Measurements from ENCODE around the gene SLC66A1.

SLC66A1 gene

DNA sequence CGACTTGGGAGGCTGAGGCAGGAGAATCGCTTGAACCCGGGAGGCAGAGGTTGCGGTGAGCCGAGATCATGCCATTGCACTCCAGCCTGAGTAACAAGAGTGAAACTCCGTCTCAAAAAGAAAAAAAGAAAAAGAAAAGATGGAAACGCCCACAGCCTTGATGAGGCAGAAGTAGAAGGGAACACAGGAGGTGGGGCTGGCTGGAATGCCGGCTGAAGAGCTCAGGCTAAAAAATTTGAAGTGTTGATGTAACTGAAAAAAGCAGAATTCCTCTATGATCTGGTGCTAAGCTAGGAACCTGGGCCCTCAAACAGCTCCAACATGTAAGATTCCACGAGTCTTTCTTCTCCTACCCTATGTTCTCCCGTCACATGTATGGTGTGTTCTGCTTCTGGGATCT is 53.6 kb downstream of the SLC66A1 start:
- ATAC-seq, result no peak

DNA sequence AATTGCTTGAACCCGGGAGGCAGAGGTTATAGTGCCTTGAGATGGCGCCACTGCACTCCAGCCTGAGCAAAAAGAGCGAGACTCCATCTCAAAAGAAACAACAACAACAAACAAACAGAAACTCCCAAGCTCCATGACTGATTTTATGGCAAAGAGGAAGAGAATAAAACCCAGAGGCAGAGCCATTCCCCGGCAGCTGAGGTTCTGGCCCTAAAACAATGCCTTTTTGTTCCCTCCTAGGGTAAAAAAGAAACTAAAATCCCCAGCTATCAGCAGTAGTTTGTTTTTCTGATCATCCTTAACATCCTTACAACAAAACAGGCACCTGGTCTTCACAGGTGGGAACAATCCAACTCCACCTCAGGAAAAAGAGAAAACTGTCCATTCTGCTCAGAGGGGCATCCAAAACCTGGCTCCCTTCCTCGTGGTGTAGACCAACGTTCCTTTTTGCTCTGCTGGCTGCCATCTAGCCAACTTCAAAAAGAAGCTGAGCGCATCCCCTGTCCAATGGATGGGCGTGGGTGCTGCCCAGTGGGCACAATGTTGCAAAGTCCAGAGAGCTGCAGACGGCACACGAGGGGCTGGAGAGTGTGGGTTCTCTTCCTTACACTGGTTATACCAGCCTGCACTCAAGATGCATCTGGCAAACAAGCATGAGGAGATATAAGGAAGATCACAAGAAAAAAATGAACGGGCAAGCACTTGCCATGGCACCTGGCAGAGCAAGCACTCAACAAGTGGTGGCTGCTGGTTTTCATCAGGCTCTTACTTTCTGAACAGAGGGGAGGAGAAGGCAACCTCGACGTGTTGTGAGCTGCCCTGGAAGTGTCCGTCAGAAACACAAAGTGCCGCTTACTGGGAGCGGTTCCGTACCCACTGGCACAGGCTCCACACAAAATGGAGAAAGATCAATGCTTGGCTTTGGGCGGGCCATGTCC is 54.7 kb downstream of the SLC66A1 start:
- no peak for ATAC-seq

DNA sequence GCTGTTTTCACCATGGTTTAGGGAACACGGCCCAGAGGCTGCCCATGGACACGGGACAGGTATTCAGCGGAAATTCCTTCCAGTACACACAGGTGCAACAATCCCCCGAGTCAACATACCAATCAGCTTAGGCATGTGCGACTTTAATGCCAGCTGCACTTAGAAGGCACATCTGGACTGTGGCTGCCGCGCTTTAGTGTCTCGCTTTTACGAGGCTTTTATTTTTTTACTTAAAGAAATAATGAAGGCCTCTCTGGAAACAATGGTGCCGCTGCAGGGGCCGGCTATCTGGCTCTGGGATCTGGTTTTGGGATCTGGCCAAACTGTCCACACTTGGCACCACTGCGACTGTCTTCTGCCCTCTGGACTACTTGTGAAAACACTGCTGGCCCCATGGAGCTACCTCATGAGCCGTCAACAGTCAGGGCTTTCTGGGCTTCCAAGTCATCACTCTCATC is 55.5 kb downstream of the SLC66A1 start:
- no peak for ATAC-seq

DNA sequence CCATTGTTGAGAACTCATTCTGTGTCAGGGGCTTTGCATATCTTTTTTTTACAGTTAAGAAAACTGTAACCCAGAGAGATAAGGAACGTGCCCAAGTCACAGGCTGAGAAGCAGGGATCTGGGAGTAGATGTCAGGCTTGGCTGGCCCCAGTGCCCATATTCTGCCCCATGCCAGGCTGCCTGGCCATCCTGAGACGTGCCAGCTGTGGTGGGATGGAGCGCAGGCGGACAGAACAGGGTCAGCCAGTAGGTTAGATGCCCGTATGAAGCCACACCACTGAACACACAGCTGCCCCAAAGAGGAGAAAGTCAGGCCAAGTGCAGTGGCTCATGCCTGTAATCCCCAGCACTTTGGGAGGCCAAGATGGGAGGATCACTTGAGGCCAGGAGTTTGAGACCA is 55.9 kb downstream of the SLC66A1 start:
- ATAC-seq, result no peak

DNA sequence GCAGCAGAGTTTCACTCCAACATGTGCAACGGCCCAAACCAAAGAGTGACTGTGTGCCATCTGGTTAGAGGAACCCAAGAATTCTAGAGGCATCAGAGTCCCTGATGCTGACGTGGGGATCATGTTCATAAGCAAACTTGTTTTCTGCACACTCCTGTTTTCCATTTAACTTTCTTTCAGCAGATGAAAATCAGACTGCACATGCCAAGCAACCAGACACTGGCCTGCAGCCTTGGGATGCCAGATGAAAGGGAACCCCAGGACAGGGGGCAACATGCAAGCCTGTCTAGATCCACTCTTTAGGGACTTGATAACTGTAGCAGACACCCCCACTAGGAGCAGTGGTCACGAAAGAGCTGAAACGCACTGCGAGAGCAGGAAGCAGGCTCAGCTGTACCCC is 56.8 kb downstream of the SLC66A1 start:
- no peak for ATAC-seq

DNA sequence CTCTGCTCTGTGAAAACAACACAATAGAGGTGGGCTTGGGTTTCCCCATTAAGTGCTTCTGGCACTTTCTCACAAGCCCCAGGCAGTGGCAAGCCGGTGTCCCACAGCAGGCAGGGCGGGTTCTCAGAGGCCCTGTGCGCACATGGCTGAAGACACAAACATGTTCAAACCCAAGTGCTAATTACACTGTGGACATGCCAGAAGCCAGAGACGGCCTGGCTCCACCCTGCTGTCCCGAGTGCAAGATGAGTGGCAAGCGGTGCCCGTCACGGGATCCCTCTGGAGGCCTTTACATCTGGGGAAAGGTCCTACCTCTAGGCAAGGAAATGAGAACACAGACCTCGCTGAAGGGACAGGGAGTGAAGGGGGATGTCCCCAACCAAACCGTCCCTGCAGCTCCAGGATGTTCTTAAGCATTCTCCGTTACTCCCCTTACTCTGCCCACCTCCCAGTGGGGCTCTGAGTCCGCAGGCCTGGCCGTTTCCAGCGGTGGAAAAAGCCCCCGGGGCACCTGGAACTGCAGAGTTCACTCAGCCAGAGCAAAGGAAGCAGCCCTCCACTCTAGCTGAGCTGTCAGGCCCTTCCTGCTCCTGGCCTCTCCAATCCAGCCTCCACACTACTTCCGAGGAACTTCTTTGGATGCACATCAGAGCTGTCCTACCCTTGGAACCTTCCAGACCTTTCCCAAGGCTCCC is 57.4 kb downstream of the SLC66A1 start:
- ATAC-seq, result no peak

DNA sequence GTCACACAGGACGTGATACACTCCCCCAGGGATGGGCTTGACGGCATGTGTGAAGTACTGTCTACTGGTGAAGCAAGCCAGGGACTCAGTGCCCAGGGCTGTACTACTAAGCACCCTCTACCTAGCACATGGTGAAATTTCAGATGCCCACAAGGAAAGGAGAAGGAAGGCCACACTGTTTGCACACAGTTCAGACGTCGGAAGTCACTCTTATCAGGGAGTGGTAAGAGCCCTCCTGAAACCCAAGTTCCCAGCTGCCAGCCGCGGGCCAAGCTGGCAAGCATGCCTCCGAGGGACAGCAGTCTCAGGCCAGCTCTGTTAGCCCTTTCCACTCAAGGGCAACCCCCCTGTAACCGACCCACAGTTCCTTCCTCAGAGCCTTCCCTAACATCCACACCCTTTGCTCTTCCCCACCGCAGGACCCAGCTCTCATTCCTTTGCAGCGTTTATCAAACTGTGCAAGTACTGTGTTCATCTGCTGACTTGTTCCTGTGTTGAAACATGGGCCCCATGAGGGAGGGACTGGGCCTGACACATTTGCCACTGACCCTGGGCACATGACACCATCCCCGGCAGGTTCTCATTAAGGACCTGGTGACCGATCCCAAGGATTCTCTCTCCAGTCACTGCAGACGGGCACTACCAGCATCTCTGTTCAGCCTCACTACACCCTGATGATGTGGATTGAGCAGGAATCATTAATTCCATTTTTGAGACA is 58.5 kb downstream of the SLC66A1 start:
- no peak for ATAC-seq

DNA sequence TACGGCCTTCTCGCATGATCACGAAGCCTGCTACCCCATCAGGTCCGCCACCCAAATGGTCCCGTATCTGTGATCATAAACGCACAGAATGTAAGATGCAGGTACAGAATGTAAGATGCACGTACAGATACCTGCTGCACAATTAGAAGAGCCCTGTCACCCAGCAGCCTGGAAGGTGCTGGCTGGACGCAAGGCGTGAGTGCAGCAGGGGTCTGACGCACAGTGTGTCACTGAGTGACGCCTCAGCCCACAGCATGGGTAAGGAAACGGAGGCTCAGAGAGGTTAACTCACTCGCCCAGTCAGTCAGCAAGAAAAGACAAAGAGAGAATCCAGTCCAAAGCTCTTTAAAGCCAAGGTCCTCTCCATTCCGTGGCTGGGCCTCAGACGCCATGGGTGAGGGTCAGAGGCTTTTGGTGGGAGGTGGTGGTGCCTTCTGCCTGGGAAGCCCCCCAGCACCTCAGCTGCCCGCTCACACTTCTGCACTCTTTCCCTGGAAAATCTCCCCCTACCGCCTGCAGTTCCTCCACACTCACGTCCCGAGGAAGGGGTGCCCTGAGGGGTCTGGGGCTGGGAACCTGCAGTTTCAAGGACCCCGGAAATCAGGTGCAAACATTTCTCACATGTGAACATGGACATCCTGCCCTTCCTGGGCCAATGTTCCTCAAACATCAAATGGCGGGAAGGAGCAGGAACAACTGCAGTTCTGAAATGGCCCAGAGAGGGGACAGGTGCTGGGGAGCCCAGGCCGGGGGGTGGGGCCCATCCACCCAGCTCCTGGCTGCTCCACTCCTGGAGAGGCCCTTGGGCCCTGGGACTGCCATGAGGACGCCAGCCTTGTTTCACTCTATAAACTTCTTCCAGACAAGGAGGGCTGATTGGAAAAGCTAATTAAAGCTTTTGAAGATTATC is 59.4 kb downstream of the SLC66A1 start:
- ATAC-seq, result no peak

DNA sequence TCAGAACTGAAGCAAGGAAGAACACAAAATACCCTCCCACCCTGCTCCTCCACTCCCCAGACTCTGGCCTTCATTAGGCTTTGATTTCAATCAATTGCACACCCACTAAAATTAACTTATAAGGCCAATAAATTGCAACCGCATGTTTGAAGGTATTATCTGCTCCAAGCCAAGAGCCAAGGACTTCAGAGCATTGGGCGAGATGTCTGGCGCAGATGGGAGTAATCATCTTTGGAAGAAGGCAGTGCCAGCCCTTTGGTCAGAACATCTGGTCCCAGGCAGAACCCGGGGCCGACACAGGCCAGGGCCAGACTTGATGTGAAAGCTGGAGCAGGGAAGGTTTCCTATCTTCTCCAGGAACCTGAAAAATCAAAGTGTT is 60.0 kb downstream of the SLC66A1 start:
- no peak for ATAC-seq

DNA sequence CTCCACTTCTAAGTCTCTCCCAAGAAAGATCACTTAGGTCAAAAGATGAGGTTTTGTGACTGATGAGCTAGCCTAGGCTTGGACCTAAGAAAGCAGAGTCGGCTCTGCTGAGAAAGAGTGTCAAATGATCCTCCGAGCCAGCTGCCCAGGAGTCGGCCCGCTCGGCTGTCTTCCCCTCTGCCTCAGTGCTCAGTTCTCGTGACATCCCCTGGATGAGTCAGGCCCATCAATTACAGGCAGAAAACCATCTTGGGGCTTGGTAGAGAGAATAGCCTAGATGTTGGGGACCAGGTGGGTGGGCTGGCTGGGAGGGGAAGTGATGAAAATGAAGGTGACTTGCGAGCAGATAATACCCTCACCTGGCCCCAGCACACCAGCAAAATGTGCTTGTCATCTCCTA is 60.5 kb downstream of the SLC66A1 start:
- no peak for ATAC-seq

DNA sequence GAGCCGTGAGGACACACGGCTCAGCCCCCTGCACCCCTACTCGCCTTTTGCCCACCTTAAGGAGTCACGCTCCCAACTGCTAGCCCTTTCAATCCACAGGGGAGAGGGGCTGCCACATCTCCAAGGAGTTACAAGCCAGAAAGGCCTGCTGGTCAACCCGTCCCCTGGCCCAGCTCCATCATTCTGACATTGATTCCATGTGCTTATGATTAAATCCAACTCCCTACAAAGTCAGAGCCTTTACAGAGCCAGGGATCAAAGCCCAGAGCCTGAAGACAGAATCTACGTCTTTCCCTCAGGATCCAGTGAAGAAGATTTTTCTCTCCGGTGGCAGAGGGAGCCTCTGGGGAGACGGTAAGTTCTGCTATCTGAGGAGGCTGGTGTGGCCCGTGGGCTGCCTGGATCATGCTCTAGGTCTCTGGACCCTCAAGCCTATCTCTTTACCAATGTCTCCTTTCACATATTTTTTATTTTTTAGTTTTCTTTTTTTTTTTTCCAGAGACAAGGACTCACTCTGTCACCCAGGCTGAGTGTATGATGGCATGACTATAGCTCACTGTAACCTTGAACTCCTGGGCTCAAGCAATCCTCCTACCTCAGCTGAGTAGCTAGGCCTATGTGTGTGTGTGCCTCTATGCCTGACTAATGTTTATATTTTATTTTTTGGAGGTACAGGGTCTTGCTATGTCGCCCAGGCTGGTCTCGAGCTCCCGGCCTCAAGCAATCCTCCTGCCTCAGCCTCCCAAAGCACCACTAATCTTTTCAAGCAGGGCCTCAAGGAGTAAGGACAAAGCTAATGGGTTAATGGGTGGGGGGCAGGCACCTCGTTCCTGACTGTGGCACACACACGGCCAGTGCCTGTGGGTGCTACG is 61.3 kb downstream of the SLC66A1 start:
- ATAC-seq, result no peak

DNA sequence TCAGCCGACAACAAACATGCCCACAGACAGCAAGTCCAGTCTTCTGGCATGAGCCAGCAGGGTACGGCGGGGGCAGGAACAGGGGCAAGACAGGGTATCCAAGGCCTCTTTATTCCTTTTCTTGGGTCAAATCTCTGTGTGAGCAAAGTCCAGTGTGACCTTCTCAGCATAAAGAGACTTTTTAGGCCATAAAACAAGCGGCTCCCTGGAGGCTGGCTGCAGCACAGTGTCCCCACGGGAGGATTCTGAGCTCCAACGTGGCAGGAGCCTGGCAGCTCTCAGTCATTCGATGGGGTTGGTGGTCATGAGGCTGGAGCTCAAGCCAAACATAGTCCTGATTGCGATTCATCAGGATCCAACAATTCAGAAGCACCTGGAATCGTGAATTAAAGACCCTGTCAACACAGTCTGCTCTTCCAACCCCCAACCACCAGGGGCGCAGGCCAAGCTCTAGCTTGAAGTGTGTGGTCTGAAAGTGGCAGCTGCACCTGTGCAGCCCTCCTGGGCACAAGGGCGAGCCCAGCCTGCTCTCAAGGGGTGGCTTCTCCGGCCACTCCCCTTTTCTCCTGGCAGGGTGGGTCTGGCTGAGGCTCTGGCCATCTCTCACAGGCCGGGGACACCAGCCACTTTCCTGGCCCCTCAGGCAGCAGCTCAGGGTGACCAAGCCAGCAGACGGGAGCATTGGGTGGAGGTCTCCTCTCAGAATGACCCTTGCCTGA is 62.1 kb downstream of the SLC66A1 start:
- no peak for ATAC-seq

DNA sequence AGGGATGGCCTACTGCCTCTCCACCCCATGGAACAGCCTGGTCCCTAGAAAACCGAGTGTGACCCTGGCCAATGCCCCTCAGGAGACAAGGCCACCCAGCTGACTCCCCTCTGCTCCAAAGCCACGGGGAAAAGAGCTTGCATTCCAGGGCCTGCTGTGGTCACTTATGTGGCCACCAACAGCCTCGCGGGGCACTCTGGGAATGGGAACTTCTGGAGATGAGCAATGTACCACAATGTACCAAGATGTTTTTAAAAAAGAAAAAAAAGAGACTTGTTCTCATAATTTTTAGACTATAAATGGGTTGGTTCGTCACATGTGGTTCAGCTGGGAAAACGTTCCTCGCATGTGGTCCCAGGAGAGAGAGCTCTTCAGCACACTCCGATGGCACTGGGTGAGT is 62.8 kb downstream of the SLC66A1 start:
- ATAC-seq, result no peak

DNA sequence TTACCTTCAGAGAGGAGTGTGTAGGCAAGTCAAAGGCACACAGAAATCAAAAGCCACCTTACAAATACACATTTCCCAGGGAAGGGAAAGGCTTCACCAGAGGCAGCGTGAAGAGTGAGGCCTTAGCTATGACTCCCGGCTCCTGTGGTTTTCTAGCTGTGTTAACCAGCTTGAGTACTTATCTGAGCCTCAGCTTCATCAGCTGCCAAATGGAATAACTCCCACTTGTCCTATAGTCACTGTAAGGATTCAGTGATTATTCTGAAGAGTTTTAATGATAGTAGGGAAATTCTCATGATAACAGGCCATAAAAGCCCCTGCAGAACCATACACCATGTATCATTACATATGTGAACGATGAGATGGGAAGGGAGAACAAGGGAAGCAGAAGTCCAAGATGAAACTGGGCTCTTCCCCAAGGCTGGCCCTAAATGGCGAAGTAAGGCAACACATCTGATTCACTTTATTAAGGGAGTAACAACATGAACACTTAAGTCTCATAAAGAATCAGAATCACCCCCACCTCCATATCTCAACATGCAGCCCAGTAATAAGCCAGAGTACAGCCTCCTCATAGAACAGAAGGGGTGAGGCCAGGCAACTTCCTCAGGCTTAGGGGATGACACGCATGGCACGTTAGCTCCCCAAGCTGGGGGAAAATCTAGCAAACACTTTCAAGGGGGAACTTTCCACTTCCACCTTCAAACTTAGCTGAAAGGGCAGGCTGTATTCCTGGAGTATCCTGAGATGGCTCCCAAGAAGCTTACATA is 63.7 kb downstream of the SLC66A1 start:
- no peak for ATAC-seq

DNA sequence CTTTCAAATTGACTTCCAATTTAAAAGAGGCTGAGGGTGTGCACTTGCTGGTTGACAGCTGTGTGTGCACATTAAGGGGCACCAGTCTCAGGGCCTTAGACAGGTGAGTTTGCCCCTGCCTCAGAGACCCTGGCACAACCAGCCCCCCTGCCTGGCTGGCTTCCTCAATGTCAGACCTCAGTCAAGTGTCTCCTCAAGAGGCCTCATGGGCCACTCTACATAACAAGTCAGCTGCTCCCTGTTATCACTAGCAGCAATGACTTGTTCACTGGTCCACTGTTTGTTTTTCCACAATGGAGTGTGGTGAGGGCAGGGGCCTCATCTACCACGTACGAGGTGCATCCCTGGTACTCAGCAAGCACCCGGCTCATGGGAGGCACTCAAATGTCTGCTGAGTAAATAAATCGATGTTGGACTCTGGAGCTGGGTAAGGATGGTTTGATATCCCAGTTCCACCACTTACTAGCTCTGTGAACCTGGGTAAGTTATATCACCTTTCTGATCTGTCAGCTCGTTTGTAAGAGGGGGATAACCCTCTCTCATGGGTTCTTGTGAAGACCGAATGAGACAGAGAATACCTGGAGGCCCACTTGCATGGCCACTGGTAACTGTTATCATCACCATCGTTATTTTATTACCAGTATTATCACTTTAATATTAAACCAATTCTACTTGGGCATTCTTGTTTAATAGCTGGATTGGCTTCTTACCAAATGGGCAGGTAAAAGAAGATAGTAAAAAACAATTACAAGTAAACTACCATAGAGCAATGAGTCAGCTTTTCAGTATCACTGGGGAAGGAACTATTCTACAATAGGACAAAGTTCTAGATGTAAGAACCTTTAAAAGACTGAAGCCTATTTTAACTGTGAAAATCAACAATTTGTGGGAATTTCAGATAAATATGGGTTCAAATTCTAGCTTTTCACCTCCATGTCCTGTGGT is 64.6 kb downstream of the SLC66A1 start:
- no peak for ATAC-seq

DNA sequence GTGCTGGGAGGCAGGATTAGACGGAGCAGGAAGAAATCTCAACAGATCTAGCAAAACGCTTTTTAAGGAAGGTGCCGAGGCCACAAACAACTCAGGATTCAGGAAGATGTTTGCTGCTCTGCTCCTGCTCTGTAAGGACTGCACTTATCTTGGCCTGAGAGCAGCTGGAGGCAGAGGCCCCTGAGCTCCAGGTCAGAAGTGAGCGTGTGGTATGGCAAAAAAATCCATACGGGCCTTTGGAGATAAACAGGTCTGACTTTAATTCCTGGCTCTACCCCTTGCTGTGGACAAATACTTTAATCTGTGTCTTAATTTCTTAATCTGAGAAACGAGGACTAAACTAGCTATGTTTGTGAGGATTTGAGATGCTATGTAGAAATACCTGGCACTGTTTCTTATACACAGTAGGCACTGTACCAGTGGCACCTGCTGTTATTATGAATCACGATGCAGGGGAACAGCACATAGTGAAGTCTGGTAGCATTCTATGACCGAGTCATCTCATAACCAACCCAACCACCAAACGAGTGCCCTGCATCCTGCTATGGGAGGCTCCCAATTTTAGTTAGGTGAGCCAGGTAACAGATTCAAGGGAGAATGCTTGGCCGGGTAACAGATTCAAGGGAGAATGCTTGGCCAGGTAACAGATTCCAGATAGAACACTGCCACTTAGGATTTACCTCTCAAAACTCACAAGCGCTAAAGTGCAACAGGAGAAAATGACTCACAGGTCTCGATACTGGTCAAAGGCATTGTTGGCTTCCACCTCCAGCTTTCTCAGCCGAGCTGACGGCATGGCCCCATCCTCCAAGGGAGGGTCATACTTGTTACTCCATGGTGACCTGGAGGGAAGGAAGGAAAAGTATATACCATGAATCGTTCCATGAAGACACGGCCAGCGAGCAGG is 65.9 kb downstream of the SLC66A1 start:
- peak; percentile 82 to 86 for ATAC-seq

Measured in activated CD4-positive, CD25-positive, alpha-beta regulatory T cell treated with anti-CD3 and anti-CD28 coated beads, Interleukin-2, amount 50 U/mL, for 24 hours (primary cell).